GM12892 (cell line): ENCODE results near the gene SPECC1.

Source experiments
- POLR2A ChIP-seq: IDR thresholded peaks from 2 replicates; pipeline ENCODE4 v1.6.1; 2011; ENCODE audit warnings: low read depth, low read length, control low read depth
- POLR2AphosphoS5 ChIP-seq: IDR thresholded peaks from 2 replicates; pipeline ENCODE4 v1.6.1; 2011; ENCODE audit warnings: low read depth, low read length, control low read depth
- TAF1 ChIP-seq: IDR thresholded peaks from 2 replicates; pipeline ENCODE4 v1.6.1; 2011; ENCODE audit warnings: low read depth, mild to moderate bottlenecking, control low read depth, low read length, borderline replicate concordance

DNA sequence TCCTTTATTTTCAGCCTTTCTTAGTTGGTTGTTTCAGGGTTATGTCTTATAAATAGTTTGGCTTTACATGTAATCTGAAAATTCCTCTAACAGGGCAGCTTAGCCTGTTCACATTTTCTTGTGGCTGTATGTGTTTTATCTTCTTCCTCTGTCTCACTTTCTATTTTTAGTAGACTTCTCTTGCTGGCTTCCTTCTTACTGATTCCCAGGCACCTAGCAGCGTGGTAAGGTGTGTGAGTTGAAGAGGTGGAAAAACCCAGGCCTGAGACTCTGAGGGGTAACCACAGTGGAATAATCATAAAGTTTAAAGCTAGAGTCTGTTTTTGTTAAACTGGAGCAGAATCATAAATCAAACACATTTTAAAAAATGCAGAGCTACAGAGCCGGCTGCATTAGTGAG, 267.3 kb downstream of the SPECC1 start:
- TF ChIP-seq POLR2A (no peak), POLR2AphosphoS5 (no peak), TAF1 (no peak)
